Measurements from ENCODE around the gene CFAP73.
A peak's percentile ranks its signal among the peaks of the same experiment; 100 is the strongest.

Gene CFAP73

GRCh38 chr12:113165521-113166450, 16.3 kb downstream of the CFAP73 start:
- no peak for DNase-seq

DNA sequence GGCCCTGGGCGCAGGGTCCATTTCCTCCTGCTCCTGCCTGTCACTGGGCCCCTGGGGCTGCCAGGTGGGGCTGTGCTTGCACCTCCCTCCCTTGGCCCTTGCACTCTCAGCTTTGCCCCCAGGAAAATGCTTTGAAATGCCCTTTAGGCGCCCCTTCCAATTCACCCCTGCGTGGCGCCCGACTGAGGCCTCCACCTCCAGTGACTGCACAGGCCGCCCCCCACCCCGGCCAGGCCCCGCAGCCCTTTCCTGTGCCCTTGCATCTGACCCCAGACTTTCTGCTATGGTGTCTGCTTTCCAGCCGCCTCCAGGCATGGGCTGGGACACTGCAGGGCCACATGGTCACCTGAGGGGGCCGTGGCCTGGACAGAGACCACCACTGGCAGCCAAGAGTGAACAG, 18.3 kb downstream of the CFAP73 start:
- DNase-seq: no peak

GRCh38 chr12:113169697-113170096, 20.2 kb downstream of the CFAP73 start:
- DNase-seq: no peak

- DNase-seq: no peak
Observed at GRCh38 chr12:113170457-113170856, 20.9 kb downstream of the CFAP73 start.

DNA sequence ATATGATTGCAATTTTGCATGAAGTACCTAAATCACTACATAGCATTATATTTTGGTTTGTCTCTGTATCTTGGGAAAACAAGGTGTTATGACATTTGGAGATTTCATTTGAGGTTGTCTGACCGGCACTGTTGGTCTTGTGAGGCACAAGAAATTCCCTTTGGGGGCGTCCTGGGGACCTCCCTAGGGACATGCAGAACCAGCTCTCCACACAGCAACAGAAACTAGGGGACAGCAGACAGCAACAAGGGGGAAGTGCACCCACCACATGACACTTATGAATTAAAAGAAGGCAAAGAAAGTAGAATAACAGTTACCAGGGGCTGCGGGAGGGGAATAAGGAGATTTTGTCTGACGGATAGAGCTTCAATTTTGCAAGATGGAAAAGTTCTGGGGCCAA, 21.4 kb downstream of the CFAP73 start:
- no peak for DNase-seq

GRCh38 chr12:113171543-113171942, 22.0 kb downstream of the CFAP73 start:
- no peak for DNase-seq

DNA sequence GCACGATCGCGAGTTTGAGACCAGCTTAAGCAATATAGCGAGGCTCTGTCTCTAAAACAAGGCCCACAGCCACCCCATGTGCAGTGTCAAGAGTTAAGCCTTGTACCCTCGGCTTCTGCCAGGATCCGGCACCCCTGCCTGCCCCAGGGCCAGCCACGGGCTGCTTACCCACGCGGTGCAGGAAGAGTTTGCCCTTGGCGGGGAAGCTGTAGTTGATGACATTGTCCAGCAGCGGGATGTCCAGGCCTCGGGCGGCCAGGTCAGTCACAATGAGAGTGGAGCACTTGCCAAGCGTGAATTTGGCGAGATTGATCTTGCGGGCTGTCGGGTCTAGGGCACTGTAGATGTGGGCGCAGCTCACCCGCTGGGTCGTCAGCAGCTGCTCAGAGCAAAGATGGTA, 22.7 kb downstream of the CFAP73 start:
- no peak for DNase-seq

DNA sequence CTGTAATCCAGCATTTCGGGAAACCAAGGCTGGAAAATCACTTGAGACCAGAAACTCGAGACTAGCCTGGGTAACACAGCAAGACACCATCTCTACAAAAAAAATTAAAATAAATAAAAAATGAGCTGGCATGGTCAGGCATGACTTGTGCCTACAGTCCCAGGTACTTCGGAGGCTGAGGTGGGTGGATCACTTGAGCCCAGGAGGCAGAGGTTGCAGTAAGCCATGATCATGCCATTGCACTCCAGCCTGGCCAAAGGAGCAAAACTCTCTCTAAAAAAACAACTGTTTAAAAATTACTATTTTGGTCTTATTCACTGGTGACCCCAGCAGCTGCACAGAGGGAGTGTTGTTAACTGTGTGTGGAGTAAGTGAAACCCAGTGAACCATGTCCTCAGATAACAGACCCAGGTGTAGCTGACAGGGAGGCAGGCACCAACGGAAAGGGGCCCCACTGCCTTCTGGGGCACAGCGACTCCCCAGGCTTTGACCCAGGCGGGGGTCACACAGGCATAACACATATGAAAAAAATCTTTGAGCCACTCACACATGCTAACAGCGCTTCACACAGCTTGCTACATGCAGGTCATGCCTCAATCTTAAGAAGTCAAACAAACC, 23.7 kb downstream of the CFAP73 start:
- no peak for DNase-seq

DNA sequence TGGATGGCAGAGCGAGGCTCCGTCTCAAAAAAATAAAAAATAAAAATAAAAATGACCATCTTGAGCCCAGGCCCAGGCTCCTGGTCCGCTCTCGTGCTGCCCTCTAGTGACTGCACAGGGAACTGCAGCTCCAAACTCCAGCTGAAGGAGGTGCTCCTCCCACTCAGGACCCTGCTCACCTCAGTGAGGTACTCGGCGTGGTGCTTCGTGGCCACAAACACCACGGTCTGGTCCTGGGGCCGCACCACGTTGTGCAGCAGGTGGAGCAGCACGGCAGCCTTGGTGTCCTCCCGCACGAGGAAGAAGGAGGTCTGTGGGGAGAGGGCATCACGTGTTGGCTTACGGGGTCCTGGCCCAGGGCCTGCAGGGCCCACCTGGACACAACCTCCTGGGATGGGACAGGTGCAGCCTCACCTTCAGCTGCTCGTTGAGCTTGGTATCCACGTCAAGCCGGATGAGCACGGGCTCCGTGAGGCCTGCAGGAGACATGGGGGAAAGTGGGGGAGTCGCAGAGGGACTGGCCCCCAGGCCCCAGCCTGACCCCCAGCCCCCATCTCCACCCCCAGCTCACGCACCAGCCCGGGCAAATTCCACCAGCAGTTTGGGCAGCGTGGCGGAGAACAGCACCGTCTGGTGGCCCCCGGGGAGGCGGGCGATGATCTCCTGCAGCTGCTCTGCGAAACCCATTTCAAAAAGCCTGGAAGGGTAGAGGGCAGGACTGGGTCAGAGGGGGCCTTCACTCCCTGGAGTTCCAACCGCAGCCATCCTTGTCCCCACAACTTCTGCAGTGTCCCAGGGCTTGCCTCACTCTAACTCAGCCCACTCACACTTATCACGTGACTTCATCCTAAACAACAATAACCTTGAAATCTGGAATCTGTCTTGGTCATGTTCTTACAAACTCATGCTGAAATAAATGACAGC, 25.2 kb downstream of the CFAP73 start:
- DNase-seq: peak; percentile 74 to 75

DNA sequence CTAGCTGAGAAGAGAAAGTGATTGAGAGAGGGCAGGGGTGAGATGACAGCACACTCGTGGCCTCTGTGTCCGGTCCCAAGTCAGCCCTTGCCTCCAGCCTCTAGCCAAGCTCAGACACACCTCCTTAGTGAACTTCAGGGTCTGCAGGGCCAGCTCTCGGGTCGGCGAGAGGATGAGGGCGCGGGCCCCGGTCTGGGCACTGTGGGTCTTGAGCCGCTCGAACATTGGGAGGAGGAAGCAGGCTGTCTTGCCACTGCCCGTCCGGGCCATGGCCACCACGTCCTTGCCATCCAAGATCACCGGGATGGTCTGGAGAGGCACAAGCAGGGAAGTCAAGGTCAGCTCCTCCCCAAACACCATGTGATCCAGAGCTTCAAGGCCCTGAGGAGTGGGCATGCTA, 29.5 kb downstream of the CFAP73 start:
- DNase-seq: no peak

DNA sequence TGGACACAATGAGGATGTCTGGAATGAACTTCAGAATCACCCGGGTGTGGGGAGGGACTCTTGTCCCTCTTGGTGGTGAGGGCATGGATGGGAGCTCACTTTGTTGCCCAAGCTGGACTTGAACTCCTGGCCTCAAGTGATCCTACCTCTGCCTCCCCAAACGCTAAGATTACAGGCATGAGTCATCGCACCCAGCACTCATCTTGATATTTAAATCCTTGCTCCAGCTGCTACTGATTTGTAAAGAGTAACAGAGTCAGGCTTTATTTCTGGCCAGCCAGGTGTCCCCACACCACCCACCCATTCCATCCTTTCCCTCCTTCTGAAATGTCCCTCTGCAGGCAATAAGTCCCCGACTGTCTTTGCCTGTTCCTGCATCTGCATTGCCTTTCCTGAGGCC, 30.8 kb downstream of the CFAP73 start:
- DNase-seq: no peak

GRCh38 chr12:113181975-113182374, 32.5 kb downstream of the CFAP73 start:
- no peak for DNase-seq

- no peak for DNase-seq
Observed at GRCh38 chr12:113183030-113183589, 33.6 kb downstream of the CFAP73 start.

DNA sequence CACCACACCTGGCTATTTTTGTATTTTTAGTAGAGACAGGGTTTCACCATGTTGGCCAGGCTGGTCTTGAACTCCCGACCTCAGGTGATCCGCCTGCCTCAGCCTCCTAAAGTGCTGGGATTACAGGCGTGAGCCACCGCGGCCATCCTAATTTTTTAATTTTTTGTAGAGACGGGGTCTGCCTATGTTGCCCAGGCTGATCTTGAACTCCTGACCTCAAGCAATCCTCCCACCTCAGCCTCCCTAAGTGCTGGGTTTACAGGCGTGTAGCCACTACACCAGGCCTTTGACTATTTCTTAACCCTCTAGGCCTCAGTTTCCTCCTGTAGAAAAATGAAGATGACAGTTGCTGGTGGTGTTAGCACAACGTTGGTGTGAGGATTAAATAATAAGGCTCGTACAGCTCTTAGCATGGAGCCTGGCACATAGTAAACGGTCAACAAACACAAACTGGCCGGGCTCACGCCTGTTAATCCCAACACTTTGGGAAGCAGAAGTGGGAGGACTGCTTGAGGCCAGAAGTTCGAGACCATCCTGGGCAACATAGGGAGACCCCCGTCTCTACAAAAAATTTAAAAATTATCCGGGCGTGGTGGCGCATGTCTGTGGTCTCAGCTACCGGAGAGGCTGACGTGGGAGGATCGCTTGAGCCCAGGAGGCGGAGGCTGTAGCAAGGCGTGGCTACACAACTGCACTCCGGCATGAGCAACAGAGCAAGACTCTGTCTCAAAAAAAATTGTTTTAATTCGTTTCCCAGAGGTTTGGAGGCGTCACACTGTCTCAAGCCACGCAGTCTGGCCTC, 34.8 kb downstream of the CFAP73 start:
- DNase-seq: no peak

DNA sequence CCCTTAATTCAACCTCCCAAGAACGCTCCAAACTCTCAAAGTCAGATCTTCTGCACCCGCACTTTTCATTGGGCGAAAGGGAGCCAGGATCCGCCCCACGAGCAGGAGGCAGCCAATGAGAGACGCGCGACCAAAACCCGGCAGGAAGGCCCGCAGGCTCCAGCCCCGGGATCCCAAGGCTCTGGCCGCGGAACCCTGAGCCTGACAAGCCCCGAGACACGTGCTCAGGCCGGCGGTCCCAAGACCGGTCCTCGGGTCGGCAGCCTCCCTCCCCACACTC, 35.3 kb downstream of the CFAP73 start:
- DNase-seq: peak; percentile 85 to 90

DNA sequence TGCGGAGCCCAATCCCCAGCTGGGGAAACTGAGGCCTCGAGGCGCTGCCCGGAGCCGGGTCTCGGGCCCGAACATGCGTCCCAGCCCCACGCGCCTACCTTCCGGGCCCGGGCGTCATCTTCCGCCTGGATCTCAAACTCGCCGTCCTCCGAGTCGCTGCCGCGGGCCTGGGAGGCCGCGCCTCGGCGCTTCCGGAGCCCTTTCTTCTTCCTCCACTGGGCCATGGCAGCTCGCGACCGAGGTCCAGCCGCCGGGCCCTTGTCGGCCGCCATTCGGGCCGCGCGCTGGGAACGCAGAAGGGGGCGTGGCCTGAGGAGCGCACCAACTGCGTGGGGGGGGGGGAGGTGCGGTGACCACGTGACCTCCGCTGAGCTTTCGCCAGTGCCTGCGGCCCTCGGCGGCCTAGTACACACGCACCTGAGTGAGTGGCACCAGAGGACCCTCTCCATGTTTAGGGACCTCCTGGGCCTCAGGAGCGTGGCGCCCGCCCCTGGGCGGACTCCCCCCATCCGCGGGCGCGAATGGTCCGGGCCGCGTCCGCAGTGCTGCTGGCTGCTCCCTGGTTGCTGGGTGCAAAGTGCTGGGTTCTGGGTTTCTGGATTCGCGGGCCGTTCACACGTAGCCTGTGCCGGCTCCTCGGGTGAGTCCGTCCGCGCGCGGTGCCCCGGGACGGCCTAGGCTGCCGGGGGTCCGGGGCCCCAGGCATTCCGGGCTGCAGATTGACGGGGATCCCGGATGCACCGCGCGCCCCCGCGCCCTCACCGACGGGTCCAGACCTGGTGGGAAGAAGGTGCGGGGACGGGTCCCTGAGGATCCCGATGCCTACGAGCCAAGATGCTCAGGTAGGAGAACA, 35.9 kb downstream of the CFAP73 start, which contains the start of the genes DDX54 and RITA1:
Gene DDX54, minus strand, starts transcription at position 299 of the 853 bp plus-strand sequence. Its CDS starts 27 bp downstream, at position 272.
Gene RITA1, plus strand, starts transcription at position 542 of the 853 bp plus-strand sequence. CDS start 1,026 bp downstream, outside the sequence.
- peak; percentile 58 to 75 for DNase-seq

DNA sequence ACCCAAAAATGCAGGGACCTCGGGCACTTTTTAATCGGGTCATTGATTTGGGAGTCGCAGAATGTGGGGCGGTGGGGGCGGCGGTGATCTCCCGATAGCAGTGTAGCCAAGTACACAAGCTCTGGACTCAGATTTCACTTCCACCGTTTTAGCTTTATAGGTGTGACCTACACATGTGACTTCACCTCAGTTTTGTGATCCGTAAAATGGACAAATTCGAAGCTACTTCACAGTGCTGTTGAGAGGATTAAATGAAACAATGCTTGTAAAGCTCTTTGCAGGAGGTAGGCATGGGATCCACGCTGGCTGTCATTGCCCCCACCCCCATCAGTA, 36.5 kb downstream of the CFAP73 start:
- DNase-seq: no peak

DNA sequence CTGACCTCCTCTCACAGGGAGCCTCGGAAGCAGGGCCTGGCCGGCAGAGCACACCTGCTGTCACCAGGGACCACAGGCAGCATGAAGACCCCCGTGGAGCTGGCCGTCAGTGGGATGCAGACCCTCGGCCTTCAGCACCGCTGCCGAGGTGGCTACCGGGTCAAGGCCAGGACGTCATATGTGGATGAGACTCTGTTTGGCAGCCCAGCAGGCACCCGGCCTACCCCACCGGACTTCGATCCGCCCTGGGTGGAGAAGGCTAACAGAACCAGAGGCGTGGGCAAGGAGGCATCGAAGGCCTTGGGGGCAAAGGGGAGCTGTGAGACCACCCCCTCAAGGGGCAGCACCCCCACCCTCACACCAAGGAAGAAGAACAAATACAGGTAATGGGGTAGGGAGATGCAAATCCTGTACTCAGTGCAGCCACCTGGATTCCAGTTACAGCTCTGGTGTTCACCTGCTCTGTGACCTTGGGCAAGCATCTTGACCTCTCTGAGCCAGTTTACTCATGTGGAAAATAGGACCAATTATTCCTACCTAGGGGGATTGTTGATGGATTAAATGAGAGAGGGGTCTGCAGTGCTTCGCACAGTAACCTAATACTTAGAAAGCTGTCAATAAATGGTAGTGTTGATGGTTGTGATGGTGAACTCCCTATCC, 37.3 kb downstream of the CFAP73 start:
- no peak for DNase-seq

DNA sequence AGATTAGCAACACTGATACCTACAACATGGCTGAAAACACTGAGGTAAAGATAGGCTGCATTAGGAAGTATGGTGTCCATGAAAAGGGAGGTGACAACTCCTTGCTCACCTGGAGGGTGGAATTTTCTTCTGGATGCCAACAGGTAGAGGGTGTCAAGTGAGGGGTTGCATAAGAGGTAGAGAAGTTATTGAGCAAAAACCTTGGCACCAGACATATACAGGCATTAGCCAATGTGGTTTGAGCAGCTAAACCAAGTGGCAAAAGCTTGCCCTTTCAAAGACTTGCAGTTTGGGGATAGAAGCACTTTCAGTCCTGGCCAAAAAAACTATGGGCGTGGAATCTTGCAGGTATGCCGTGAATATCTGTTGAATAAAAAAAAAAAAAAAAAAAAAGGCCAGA, 39.8 kb downstream of the CFAP73 start:
- no peak for DNase-seq

DNA sequence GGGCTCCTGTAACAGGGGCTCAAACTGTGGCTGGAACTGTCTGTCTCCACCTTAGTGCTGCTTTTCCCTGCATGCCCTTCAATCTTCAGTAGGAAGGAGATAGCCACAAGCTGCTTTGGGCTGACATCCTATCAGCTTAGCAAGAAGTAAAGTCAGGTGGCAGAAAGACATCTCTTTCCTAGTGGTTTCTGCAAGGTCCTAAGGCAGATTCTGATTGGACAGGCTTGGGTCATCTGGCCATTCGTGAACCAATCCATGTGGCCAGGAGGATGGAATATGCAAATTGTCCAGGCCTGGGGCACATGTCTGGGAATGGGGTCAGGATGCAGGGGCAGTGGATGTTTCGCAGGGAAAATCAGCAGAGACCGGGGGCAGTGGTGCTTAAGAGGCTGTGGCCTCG, 41.2 kb downstream of the CFAP73 start:
- peak in 1 of 2 donors; percentile 22 for DNase-seq
